Muscle layer of colon (tissue), 2 donors: ENCODE results near the gene AFF1.
"Not testable (repeated sequence)": the region's sequence is repeated elsewhere in the genome, so short reads cannot be mapped to it uniquely, and the experiment has no call there.

Source experiments
- H3K27ac ChIP-seq: one replicate; pipeline ENCODE4 v1.7.0; 2013; ENCODE audit warnings: low read depth, mild to moderate bottlenecking, low read length, moderate library complexity
- H3K27me3 ChIP-seq, 2 donors: one replicate each; pipeline ENCODE4 v1.7.0; 2013; ENCODE audit warnings: low read length in 2 of 2, mild to moderate bottlenecking in 2 of 2; ENCODE audit not compliant: insufficient read depth in 2 of 2, control insufficient read depth in 1 of 2
- H3K36me3 ChIP-seq: one replicate; pipeline ENCODE4 v1.7.0; 2013; ENCODE audit warnings: mild to moderate bottlenecking, low read length; ENCODE audit not compliant: insufficient read depth
- H3K4me1 ChIP-seq: one replicate; pipeline ENCODE4 v1.7.0; 2013; ENCODE audit warnings: mild to moderate bottlenecking, low read length; ENCODE audit not compliant: insufficient read depth
- H3K4me3 ChIP-seq, 2 donors: one replicate each; pipeline ENCODE4 v1.7.0; 2013; ENCODE audit warnings: low read length in 2 of 2, low read depth in 1 of 2, mild to moderate bottlenecking in 1 of 2, moderate library complexity in 1 of 2
- H3K9ac ChIP-seq: one replicate; pipeline ENCODE4 v1.7.0; 2013; ENCODE audit warnings: low read length
- H3K9me3 ChIP-seq: one replicate; pipeline ENCODE4 v1.7.0; 2013; ENCODE audit warnings: mild to moderate bottlenecking, low read length
- donor health status: abdominal sarcoma.
- donor health status: Adenocarcinoma of cecum.

The AFF1 gene

GRCh38 chr4:86994686-86995085 is 59.9 kb downstream of the AFF1 start:
- Histone ChIP-seq H3K9ac (no peak overlapping the region), H3K27me3 (no peaks in the 10 kb centered on the region), H3K4me3 (no peak overlapping the region), H3K36me3 (no peaks in the 10 kb centered on the region), H3K4me1 (peaks cover 11% of the 10 kb centered on the region), H3K9me3 (no peaks in the 10 kb centered on the region), H3K27ac (no peak overlapping the region)

GRCh38 chr4:86996510-86996909 is 61.7 kb downstream of the AFF1 start:
- H3K9ac ChIP-seq, H3K9me3 ChIP-seq, H3K36me3 ChIP-seq, H3K27ac ChIP-seq, H3K27me3 ChIP-seq, H3K4me3 ChIP-seq: not testable (repeated sequence)
- H3K4me1 ChIP-seq = peaks cover 17% of the 10 kb centered on the region

GRCh38 chr4:86999136-86999643 is 64.4 kb downstream of the AFF1 start:
- no peak overlapping the region for H3K9ac ChIP-seq
- H3K36me3 ChIP-seq = no peaks in the 10 kb centered on the region
- H3K4me1 ChIP-seq = peaks cover 17% of the 10 kb centered on the region
- H3K9me3 ChIP-seq = no peaks in the 10 kb centered on the region
- no peak overlapping the region for H3K4me3 ChIP-seq
- no peak overlapping the region for H3K27ac ChIP-seq
- H3K27me3 ChIP-seq = no peaks in the 10 kb centered on the region

GRCh38 chr4:87002682-87003043 is 67.9 kb downstream of the AFF1 start:
- H3K27ac ChIP-seq = no peak overlapping the region
- H3K27me3 ChIP-seq = no peaks in the 10 kb centered on the region
- H3K9me3 ChIP-seq = no peaks in the 10 kb centered on the region
- peaks cover 30% of the 10 kb centered on the region for H3K4me1 ChIP-seq
- no peaks in the 10 kb centered on the region for H3K36me3 ChIP-seq
- no peak overlapping the region for H3K4me3 ChIP-seq
- H3K9ac ChIP-seq = no peak overlapping the region

GRCh38 chr4:87003266-87003665 is 68.5 kb downstream of the AFF1 start:
- no peaks in the 10 kb centered on the region for H3K27me3 ChIP-seq

GRCh38 chr4:87005369-87005689 is 70.5 kb downstream of the AFF1 start:
- Histone ChIP-seq H3K4me1 (peaks cover 29% of the 10 kb centered on the region), H3K4me3 (peak overlapping the region in 1 of 2 donors; percentile 96), H3K9ac (peak overlapping the region; percentile 95), H3K9me3 (no peaks in the 10 kb centered on the region), H3K27me3 (no peaks in the 10 kb centered on the region), H3K36me3 (no peaks in the 10 kb centered on the region), H3K27ac (peak overlapping the region; percentile 97)

More at GRCh38 chr4:87003266-87003665, 68.5 kb downstream of the AFF1 start:
- no peaks in the 10 kb centered on the region for H3K9me3 ChIP-seq
- no peaks in the 10 kb centered on the region for H3K36me3 ChIP-seq
- H3K4me3 ChIP-seq = no peak overlapping the region
- peaks cover 30% of the 10 kb centered on the region for H3K4me1 ChIP-seq
- no peak overlapping the region for H3K9ac ChIP-seq
- no peak overlapping the region for H3K27ac ChIP-seq

GRCh38 chr4:87005690-87006425 is 71.0 kb downstream of the AFF1 start:
- Histone ChIP-seq H3K9ac (peak overlapping the region; percentile 95), H3K9me3 (no peaks in the 10 kb centered on the region), H3K36me3 (no peaks in the 10 kb centered on the region), H3K27ac (peak overlapping the region; percentile 97), H3K27me3 (no peaks in the 10 kb centered on the region), H3K4me1 (peaks cover 33% of the 10 kb centered on the region), H3K4me3 (peak overlapping the region; percentile 89 to 96)

GRCh38 chr4:87006426-87006675 is 71.5 kb downstream of the AFF1 start:
- H3K9ac ChIP-seq = peak overlapping the region; percentile 95
- H3K36me3 ChIP-seq = no peaks in the 10 kb centered on the region
- peaks cover 37% of the 10 kb centered on the region for H3K4me1 ChIP-seq
- H3K27ac ChIP-seq = peak overlapping the region; percentile 97
- H3K4me3 ChIP-seq = peak overlapping the region; percentile 89 to 96
- H3K27me3 ChIP-seq = no peaks in the 10 kb centered on the region
- H3K9me3 ChIP-seq = no peaks in the 10 kb centered on the region

- H3K4me1 ChIP-seq = peaks cover 38% of the 10 kb centered on the region
- no peaks in the 10 kb centered on the region for H3K9me3 ChIP-seq
- H3K36me3 ChIP-seq = no peaks in the 10 kb centered on the region
- no peaks in the 10 kb centered on the region for H3K27me3 ChIP-seq
- peak overlapping the region; percentile 97 for H3K27ac ChIP-seq
- H3K9ac ChIP-seq = peak overlapping the region; percentile 95
- peak overlapping the region; percentile 89 to 96 for H3K4me3 ChIP-seq
These were observed 72.1 kb downstream of the AFF1 start for GRCh38 chr4:87006676-87007527.

- H3K4me1 ChIP-seq = peaks cover 45% of the 10 kb centered on the region
- no peaks in the 10 kb centered on the region for H3K27me3 ChIP-seq
- peak overlapping the region; percentile 97 for H3K27ac ChIP-seq
- H3K9me3 ChIP-seq = no peaks in the 10 kb centered on the region
- peak overlapping the region; percentile 89 to 96 for H3K4me3 ChIP-seq
- no peaks in the 10 kb centered on the region for H3K36me3 ChIP-seq
- peak overlapping the region; percentile 95 for H3K9ac ChIP-seq
These were observed 73.0 kb downstream of the AFF1 start for GRCh38 chr4:87007528-87008446.

GRCh38 chr4:87009095-87009648 is 74.4 kb downstream of the AFF1 start:
- H3K27me3 ChIP-seq = no peaks in the 10 kb centered on the region
- H3K27ac ChIP-seq = peak overlapping the region; percentile 97
- H3K9ac ChIP-seq = no peak overlapping the region
- H3K9me3 ChIP-seq = no peaks in the 10 kb centered on the region
- peaks cover 59% of the 10 kb centered on the region for H3K4me1 ChIP-seq
- peak overlapping the region in 1 of 2 donors; percentile 13 for H3K4me3 ChIP-seq
- no peaks in the 10 kb centered on the region for H3K36me3 ChIP-seq
